ENCODE results near the gene TEX53. TPM values are rescaled to one million over a fixed set of nuclear protein-coding genes. Genes with fewer than 3 reads are reported as not detected.

Gene TEX53
- polyA plus RNA-seq (not detected in 2 replicates), polyA minus RNA-seq (not detected in 2 replicates)

- no peaks in the 10 kb centered on the region for H3K9me2 ChIP-seq (ENCODE audit: insufficient read depth, low read length)
- H3K79me2 ChIP-seq (replicated peaks; ENCODE audit: insufficient read depth, low read length), result no peaks in the 10 kb centered on the region
- no peaks in the 10 kb centered on the region for H3K36me3 ChIP-seq (ENCODE audit: insufficient read depth, low read length)
- no peaks in the 10 kb centered on the region for H3K27me3 ChIP-seq (ENCODE audit: insufficient read depth, low read depth, low read length)
- no peak within 1 kb of the TSS for H3K27ac ChIP-seq (ENCODE audit: low read length)
- no peak within 1 kb of the TSS for H3K4me2 ChIP-seq (ENCODE audit: low read length)
- TF ChIP-seq EZH2 (IDR thresholded peaks at IDR 0.05; ENCODE audit: borderline replicate concordance, insufficient read depth, low read length, poor library complexity, severe bottlenecking), result no peak
- TF ChIP-seq SMC3 (conservative IDR thresholded peaks at IDR 0.05; ENCODE audit: poor library complexity), result no peak
- no peak for TF ChIP-seq EP300 (conservative IDR thresholded peaks at IDR 0.05; ENCODE audit: poor library complexity, severe bottlenecking)
- no peak for TF ChIP-seq CTCF (IDR thresholded peaks at IDR 0.05; ENCODE audit: poor library complexity, severe bottlenecking)
- no peak for TF ChIP-seq TAF1 (IDR thresholded peaks at IDR 0.05; ENCODE audit: low read depth)
- H3K9ac ChIP-seq (ENCODE audit: low read length), result no peak within 1 kb of the TSS
- no peak within 1 kb of the TSS for H2AFZ ChIP-seq (ENCODE audit: low read depth, low read length)
- H4K20me1 ChIP-seq (ENCODE audit: insufficient read depth), result no peaks in the 10 kb centered on the region
- no peak within 1 kb of the TSS for H3K4me3 ChIP-seq (ENCODE audit: low read length)
- H3F3A ChIP-seq (ENCODE audit: insufficient read depth, low read length, poor library complexity, severe bottlenecking), result no peaks in the 10 kb centered on the region
- no peaks in the 10 kb centered on the region for H3K9me3 ChIP-seq (ENCODE audit: low read length)
Measured at GRCh38 chr9:114657705-114658104, at the start of gene TEX53. Gene TEX53 (minus strand): TSS chr9:114657805. CDS start chr9:114657774, 31 bp downstream.

- Histone ChIP-seq H3K36me3 (ENCODE audit: insufficient read depth, low read length) (no peaks in the 10 kb centered on the region), H3F3A (ENCODE audit: insufficient read depth, low read length, poor library complexity, severe bottlenecking) (no peaks in the 10 kb centered on the region), H3K4me3 (ENCODE audit: low read length) (no peak overlapping the region), H4K20me1 (ENCODE audit: insufficient read depth) (no peaks in the 10 kb centered on the region), H3K4me2 (ENCODE audit: low read length) (no peak overlapping the region), H3K9me2 (ENCODE audit: insufficient read depth, low read length) (no peaks in the 10 kb centered on the region), H2AFZ (ENCODE audit: low read depth, low read length) (no peak overlapping the region), H3K9me3 (ENCODE audit: low read length) (no peaks in the 10 kb centered on the region), H3K9ac (ENCODE audit: low read length) (no peak overlapping the region), H3K79me2 (replicated peaks; ENCODE audit: insufficient read depth, low read length) (no peaks in the 10 kb centered on the region), H3K27me3 (ENCODE audit: insufficient read depth, low read depth, low read length) (no peaks in the 10 kb centered on the region), H3K27ac (ENCODE audit: low read length) (no peak overlapping the region)
- no peak for TF ChIP-seq EP300 (conservative IDR thresholded peaks at IDR 0.05; ENCODE audit: poor library complexity, severe bottlenecking)
- no peak for TF ChIP-seq RAD21 (conservative IDR thresholded peaks at IDR 0.05)
- TF ChIP-seq EZH2 (IDR thresholded peaks at IDR 0.05; ENCODE audit: borderline replicate concordance, insufficient read depth, low read length, poor library complexity, severe bottlenecking), result no peak
- no peak for TF ChIP-seq MXI1 (conservative IDR thresholded peaks at IDR 0.05; ENCODE audit: poor library complexity, severe bottlenecking)
- TF ChIP-seq REST (IDR thresholded peaks at IDR 0.05; ENCODE audit: borderline replicate concordance), result no peak
- no peak for TF ChIP-seq TAF1 (IDR thresholded peaks at IDR 0.05; ENCODE audit: low read depth)
- TF ChIP-seq POLR2AphosphoS5 (IDR thresholded peaks at IDR 0.05), result no peak
- no peak for TF ChIP-seq CTCF (IDR thresholded peaks at IDR 0.05; ENCODE audit: poor library complexity, severe bottlenecking)
- TF ChIP-seq SMC3 (conservative IDR thresholded peaks at IDR 0.05; ENCODE audit: poor library complexity), result no peak
Measured at GRCh38 chr9:114706711-114707110, 49.1 kb upstream of the TEX53 start.
